GM19035 (cell line): ENCODE data around the gene IER3.

Experiments used
- ATAC-seq: cut with Tn5 transposase; IDR thresholded peaks from one replicate; pipeline ENCODE4 v1.9.1; 2021; ENCODE audit not compliant: unreplicated experiment

Gene IER3

GRCh38 chr6:30709101-30709868 lies 35.1 kb downstream of the IER3 start:
- no peak for ATAC-seq

DNA sequence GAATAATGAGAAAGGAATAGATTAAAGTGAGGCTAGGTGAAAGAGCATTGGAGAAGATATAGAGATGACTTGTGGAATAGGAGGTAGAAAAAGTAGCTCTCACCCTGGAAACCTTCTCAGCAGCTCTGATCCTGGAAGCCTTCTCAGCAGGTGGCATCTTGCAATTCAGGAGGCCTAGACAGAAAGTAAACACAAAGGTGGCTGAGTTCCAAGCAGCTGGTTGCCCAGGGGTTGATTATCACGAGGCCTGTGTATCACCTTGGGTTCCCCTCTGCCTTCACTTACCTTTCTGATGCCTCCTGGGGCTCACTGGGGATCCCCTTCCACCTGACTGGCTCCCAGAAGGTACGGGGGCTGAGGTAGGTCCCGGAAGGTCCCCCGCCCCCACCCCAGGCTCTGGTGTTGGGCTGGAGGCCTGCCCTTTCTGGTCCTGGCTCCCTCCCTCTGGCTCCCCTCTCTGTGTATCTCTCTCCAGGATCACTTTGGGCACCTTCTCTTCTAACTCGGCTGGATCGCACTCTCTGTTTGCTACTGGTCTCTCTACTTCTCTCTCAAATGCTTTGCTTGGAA lies 37.0 kb downstream of the IER3 start:
- ATAC-seq = no peak

GRCh38 chr6:30705620-30706019 lies 38.7 kb downstream of the IER3 start:
- ATAC-seq = no peak

DNA sequence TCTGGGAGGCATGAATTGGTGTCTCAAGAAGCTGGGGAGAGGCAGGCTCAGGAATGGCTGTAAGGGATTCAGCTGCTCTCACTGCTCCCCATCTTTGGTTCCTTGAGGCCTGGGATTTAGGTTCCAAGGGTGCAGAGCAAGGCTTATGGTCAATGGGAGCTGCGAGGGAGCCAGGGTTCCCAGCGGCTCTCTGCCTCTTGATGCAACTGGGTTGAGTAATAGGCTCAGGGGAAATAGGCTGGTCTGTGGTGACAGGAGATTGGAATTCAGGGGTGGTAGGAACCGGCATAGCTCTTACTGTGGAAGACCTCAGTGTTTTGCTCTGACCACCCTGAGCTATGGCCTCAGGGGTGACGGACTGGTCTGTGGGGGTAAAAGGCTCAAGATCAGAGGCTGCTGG lies 40.5 kb downstream of the IER3 start:
- no peak for ATAC-seq

DNA sequence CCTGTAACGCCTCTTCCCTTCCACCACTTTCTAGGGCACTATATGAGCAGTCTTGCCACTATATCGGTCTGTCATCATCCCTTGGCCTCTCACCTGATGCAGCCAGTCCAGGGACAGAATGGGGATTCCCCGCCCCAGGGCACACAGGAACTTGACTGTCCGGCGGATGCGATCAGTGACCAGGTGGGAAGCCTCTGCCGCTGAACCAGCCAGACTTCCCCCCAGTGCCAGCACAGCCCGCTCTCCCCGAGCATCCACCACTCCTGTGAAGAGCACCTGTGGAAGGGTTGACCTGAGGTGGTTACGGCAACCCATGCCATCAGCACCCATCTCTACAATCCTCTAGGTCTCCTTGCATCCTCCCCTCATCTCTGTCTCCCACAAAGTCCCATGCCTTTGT lies 41.3 kb downstream of the IER3 start:
- ATAC-seq = no peak

- ATAC-seq = no peak
Measured at GRCh38 chr6:30700340-30700739, 44.0 kb downstream of the IER3 start.

- no peak for ATAC-seq
Measured at GRCh38 chr6:30696432-30696831, 47.9 kb downstream of the IER3 start.
